ENCODE data around the gene ITGB7. TPM values are rescaled to one million over a fixed set of nuclear protein-coding genes. Genes with fewer than 3 reads are reported as not detected.

ITGB7 gene
- total and polyA plus RNA-seq, 10 of the 15 experiments (the other 5 are each of a cell fraction or from before 2014, with no cell fraction given) = 54.5 to 487 (median 252) TPM

DNA sequence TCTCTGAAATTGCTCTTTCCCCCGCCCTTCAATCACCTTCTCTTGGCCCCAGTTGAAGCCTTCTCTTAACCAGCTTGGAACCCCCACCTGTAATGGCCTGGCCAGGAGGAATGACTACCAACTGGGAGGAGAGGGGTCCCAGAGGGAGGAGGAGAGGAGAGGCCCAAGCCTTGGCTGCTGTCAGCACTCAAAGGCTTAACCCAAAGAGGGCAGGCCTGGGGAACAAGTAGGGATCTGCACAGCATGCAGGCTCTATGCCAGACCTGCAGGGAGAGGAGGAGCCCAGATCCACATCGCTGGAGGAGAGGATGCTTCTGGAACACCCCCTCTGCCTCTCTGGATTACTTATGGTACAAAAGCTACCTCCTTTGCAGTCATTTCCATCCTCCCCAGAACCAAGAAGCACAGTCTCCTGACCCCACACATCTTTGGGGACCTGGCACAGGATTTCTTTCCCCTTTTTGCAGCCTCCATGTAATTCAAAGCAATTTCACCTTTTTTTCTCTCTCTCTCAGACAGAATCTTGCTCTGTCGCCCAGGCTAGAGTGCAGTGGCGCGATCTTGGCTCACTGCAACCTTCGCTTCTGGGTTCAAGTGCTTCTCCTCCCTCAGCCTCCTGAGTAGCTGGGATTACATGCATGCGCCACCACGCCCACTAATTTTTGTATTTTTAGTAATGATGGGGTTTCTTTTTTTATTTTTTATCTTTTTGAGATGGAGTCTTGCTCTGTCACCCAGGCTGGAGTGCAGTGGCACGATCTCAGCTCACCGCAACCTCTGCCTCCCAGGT, 18.8 kb upstream of the ITGB7 start:
- no peak for ATAC-seq
- Histone ChIP-seq H3K4me3 (no peak overlapping the region), H3K36me3 (ENCODE audit: control insufficient read depth in 2 of 2, insufficient read depth in 2 of 2, low read length in 1 of 2) (no peaks in the 10 kb centered on the region), H3K4me2 (ENCODE audit: control insufficient read depth, insufficient read depth) (no peak overlapping the region), H3K9ac (ENCODE audit: control insufficient read depth, insufficient read depth, low read length) (no peak overlapping the region), H2AFZ (ENCODE audit: control insufficient read depth, low read depth, low read length) (no peak overlapping the region), H3K27me3 (replicated peaks in 1 of 2; ENCODE audit: control insufficient read depth in 2 of 2, insufficient read depth in 2 of 2, low read length in 1 of 2) (no peaks in the 10 kb centered on the region), H3K4me1 (ENCODE audit: control insufficient read depth, insufficient read depth, low read length) (peaks cover 10% of the 10 kb centered on the region), H3K27ac (ENCODE audit: control insufficient read depth, insufficient read depth) (no peak overlapping the region), H3K9me3 (replicated peaks; ENCODE audit: control insufficient read depth, insufficient read depth, low read length) (no peaks in the 10 kb centered on the region), H3K79me2 (ENCODE audit: control insufficient read depth, insufficient read depth, low read length) (no peaks in the 10 kb centered on the region), H4K20me1 (ENCODE audit: control insufficient read depth, insufficient read depth) (no peaks in the 10 kb centered on the region)
- ChIA-PET POLR2A (no interaction called here), RAD21 (ENCODE audit: unreplicated experiment) (no interaction called here), SMC1A (ENCODE audit: uncharacterized antibody, unreplicated experiment) (interaction anchor here (1.1 kb wide), 1 partner anchor 8 kb away, joined by 4 read pairs; no protein-coding TSS in a partner anchor), CTCF (interaction anchor here (0.7 to 1.4 kb wide), 4 partner anchors 13 to 27 kb away, joined by 3 to 6 read pairs (median 4); no protein-coding TSS in a partner anchor)
- intact Hi-C loops (cut with micrococcal nuclease; ENCODE audit: unreplicated experiment) (no loop called here), in situ Hi-C loops (cut with MboI) (no loop called here)
- BruUV-seq (replicated peaks) = no TSS peak
- no peak for DNase-seq (ENCODE audit: low read depth, low spot score)
- 74% methylated on average over 10 of the region's 10 CpGs for WGBS (ENCODE audit: insufficient coverage, insufficient replicate concordance, low lambda C conversion rate, missing lambda C conversion rate)
- no peak for FAIRE-seq
- no peak for TF ChIP-seq EED (IDR thresholded peaks at IDR 0.05; ENCODE audit: low read depth)
- TF ChIP-seq NR2C1 (IDR thresholded peaks at IDR 0.05) = no peak
- no peak for TF ChIP-seq IRF4 (IDR thresholded peaks at IDR 0.05; ENCODE audit: low read depth, low read length)
- no peak for TF ChIP-seq SMC3 (IDR thresholded peaks at IDR 0.05; ENCODE audit: borderline replicate concordance, low read length)
- TF ChIP-seq, protein P1, sequence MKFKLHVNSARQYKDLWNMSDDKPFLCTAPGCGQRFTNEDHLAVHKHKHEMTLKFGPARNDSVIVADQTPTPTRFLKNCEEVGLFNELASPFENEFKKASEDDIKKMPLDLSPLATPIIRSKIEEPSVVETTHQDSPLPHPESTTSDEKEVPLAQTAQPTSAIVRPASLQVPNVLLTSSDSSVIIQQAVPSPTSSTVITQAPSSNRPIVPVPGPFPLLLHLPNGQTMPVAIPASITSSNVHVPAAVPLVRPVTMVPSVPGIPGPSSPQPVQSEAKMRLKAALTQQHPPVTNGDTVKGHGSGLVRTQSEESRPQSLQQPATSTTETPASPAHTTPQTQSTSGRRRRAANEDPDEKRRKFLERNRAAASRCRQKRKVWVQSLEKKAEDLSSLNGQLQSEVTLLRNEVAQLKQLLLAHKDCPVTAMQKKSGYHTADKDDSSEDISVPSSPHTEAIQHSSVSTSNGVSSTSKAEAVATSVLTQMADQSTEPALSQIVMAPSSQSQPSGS (IDR thresholded peaks at IDR 0.05; ENCODE audit: low read length) = no peak
- TF ChIP-seq RAD21 (IDR thresholded peaks at IDR 0.05; ENCODE audit: insufficient read depth, low read depth, low read length) = no peak
- TF ChIP-seq, protein P2, sequence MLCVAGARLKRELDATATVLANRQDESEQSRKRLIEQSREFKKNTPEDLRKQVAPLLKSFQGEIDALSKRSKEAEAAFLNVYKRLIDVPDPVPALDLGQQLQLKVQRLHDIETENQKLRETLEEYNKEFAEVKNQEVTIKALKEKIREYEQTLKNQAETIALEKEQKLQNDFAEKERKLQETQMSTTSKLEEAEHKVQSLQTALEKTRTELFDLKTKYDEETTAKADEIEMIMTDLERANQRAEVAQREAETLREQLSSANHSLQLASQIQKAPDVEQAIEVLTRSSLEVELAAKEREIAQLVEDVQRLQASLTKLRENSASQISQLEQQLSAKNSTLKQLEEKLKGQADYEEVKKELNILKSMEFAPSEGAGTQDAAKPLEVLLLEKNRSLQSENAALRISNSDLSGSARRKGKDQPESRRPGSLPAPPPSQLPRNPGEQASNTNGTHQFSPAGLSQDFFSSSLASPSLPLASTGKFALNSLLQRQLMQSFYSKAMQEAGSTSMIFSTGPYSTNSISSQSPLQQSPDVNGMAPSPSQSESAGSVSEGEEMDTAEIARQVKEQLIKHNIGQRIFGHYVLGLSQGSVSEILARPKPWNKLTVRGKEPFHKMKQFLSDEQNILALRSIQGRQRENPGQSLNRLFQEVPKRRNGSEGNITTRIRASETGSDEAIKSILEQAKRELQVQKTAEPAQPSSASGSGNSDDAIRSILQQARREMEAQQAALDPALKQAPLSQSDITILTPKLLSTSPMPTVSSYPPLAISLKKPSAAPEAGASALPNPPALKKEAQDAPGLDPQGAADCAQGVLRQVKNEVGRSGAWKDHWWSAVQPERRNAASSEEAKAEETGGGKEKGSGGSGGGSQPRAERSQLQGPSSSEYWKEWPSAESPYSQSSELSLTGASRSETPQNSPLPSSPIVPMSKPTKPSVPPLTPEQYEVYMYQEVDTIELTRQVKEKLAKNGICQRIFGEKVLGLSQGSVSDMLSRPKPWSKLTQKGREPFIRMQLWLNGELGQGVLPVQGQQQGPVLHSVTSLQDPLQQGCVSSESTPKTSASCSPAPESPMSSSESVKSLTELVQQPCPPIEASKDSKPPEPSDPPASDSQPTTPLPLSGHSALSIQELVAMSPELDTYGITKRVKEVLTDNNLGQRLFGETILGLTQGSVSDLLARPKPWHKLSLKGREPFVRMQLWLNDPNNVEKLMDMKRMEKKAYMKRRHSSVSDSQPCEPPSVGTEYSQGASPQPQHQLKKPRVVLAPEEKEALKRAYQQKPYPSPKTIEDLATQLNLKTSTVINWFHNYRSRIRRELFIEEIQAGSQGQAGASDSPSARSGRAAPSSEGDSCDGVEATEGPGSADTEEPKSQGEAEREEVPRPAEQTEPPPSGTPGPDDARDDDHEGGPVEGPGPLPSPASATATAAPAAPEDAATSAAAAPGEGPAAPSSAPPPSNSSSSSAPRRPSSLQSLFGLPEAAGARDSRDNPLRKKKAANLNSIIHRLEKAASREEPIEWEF (IDR thresholded peaks at IDR 0.05; ENCODE audit: insufficient replicate concordance, low read depth, low read length) = no peak
- TF ChIP-seq, protein P3, sequence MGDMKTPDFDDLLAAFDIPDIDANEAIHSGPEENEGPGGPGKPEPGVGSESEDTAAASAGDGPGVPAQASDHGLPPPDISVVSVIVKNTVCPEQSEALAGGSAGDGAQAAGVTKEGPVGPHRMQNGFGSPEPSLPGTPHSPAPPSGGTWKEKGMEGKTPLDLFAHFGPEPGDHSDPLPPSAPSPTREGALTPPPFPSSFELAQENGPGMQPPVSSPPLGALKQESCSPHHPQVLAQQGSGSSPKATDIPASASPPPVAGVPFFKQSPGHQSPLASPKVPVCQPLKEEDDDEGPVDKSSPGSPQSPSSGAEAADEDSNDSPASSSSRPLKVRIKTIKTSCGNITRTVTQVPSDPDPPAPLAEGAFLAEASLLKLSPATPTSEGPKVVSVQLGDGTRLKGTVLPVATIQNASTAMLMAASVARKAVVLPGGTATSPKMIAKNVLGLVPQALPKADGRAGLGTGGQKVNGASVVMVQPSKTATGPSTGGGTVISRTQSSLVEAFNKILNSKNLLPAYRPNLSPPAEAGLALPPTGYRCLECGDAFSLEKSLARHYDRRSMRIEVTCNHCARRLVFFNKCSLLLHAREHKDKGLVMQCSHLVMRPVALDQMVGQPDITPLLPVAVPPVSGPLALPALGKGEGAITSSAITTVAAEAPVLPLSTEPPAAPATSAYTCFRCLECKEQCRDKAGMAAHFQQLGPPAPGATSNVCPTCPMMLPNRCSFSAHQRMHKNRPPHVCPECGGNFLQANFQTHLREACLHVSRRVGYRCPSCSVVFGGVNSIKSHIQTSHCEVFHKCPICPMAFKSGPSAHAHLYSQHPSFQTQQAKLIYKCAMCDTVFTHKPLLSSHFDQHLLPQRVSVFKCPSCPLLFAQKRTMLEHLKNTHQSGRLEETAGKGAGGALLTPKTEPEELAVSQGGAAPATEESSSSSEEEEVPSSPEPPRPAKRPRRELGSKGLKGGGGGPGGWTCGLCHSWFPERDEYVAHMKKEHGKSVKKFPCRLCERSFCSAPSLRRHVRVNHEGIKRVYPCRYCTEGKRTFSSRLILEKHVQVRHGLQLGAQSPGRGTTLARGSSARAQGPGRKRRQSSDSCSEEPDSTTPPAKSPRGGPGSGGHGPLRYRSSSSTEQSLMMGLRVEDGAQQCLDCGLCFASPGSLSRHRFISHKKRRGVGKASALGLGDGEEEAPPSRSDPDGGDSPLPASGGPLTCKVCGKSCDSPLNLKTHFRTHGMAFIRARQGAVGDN (IDR thresholded peaks at IDR 0.05) = no peak
- no peak for TF ChIP-seq HDAC6 (IDR thresholded peaks at IDR 0.05; ENCODE audit: unreplicated experiment)

Data from GM12878 (cell line).